OCI-LY3 (cell line): ENCODE data around the gene PLD5.
A peak's percentile ranks its signal among the peaks of the same experiment; 100 is the strongest.

Experiments
- H2AFZ ChIP-seq: fragments of 200-600, 300-600 bp; shearing (Covaris generic); 2 replicates; pipeline ENCODE4 v1.6.0; 2014; ENCODE audit warnings: antibody characterized with exemption, low read depth, low read length
- H3K27ac ChIP-seq: fragments of 200-600, 300-600 bp; sonication (generic); 2 replicates; pipeline ENCODE4 v1.5.1; 2014; ENCODE audit warnings: mild to moderate bottlenecking, low read length, moderate library complexity, mixed read lengths
- H3K27me3 ChIP-seq: fragments of 200-600, 300-600 bp; sonication (generic); 2 replicates; pipeline ENCODE4 v1.6.1; 2014; ENCODE audit warnings: low read depth, low read length, mixed read lengths
- H3K36me3 ChIP-seq: fragments of 200-600, 300-600 bp; sonication (generic); replicated peaks from 2 replicates; pipeline ENCODE3; 2014; ENCODE audit warnings: low read depth, low read length, mixed read lengths
- H3K4me1 ChIP-seq: fragments of 300-600, 200-600 bp; sonication (generic); 2 replicates; pipeline ENCODE4 v1.6.1; 2014; ENCODE audit warnings: low read length, mixed read lengths
- H3K4me2 ChIP-seq: fragments of 200-600, 300-600 bp; sonication (generic); 2 replicates; pipeline ENCODE4 v1.6.1; 2014; ENCODE audit warnings: low read length, mixed read lengths
- H3K4me3 ChIP-seq: fragments of 300-600, 200-600 bp; sonication (generic); 2 replicates; pipeline ENCODE4 v1.5.1; 2014; ENCODE audit warnings: antibody characterized with exemption, mild to moderate bottlenecking, low read length, moderate library complexity
- H3K79me2 ChIP-seq: fragments of 300-600, 200-600 bp; shearing (Covaris generic); 2 replicates; pipeline ENCODE4 v1.6.1; 2014; ENCODE audit warnings: mild to moderate bottlenecking, low read length, mixed read lengths
- H3K9ac ChIP-seq: fragments of 300-600, 200-600 bp; shearing (Covaris generic); 2 replicates; pipeline ENCODE4 v1.6.0; 2014; ENCODE audit warnings: mild to moderate bottlenecking, low read length, moderate library complexity
- H3K9me3 ChIP-seq: fragments of 200-600, 300-600 bp; shearing (Covaris generic); 2 replicates; pipeline ENCODE4 v1.6.1; 2014; ENCODE audit warnings: low read length, mixed read lengths; ENCODE audit not compliant: insufficient read depth
- H4K20me1 ChIP-seq: fragments of 200-600, 300-600 bp; sonication (generic); 2 replicates; pipeline ENCODE4 v1.6.1; 2016; ENCODE audit warnings: low read length, mixed read lengths; ENCODE audit not compliant: insufficient read depth
- EZH2phosphoT487 ChIP-seq: fragments of 200-600 bp; shearing (Covaris generic); IDR thresholded peaks from 2 replicates; pipeline ENCODE4 v1.6.1; 2018; ENCODE audit warnings: antibody characterized with exemption, mixed run types, low read depth
- TF ChIP-seq, protein P1 (sequence below): fragments of 200-600, 300-600 bp; sonication (generic); IDR thresholded peaks from 2 replicates; pipeline ENCODE4 v1.5.1; 2014; ENCODE audit warnings: antibody characterized with exemption, low read length, low read depth

Gene PLD5

GRCh38 chr1:242428399-242429190 lies 95.9 kb downstream of the PLD5 start:
- no peak for TF ChIP-seq EZH2phosphoT487
- TF ChIP-seq, protein P1, sequence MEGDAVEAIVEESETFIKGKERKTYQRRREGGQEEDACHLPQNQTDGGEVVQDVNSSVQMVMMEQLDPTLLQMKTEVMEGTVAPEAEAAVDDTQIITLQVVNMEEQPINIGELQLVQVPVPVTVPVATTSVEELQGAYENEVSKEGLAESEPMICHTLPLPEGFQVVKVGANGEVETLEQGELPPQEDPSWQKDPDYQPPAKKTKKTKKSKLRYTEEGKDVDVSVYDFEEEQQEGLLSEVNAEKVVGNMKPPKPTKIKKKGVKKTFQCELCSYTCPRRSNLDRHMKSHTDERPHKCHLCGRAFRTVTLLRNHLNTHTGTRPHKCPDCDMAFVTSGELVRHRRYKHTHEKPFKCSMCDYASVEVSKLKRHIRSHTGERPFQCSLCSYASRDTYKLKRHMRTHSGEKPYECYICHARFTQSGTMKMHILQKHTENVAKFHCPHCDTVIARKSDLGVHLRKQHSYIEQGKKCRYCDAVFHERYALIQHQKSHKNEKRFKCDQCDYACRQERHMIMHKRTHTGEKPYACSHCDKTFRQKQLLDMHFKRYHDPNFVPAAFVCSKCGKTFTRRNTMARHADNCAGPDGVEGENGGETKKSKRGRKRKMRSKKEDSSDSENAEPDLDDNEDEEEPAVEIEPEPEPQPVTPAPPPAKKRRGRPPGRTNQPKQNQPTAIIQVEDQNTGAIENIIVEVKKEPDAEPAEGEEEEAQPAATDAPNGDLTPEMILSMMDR: no peak
- H3K36me3 ChIP-seq: no peaks in the 10 kb centered on the region
- H4K20me1 ChIP-seq: no peaks in the 10 kb centered on the region
- peaks cover 3% of the 10 kb centered on the region; the same call in 1 of the 2 replicates for H3K27me3 ChIP-seq
- H3K79me2 ChIP-seq: no peaks in the 10 kb centered on the region
- H3K4me1 ChIP-seq: no peaks in the 10 kb centered on the region
- H3K9ac ChIP-seq: no peak overlapping the region
- no peak overlapping the region for H2AFZ ChIP-seq
- H3K9me3 ChIP-seq: no peaks in the 10 kb centered on the region
- H3K27ac ChIP-seq: no peak overlapping the region
- H3K4me2 ChIP-seq: no peak overlapping the region
- H3K4me3 ChIP-seq: no peak overlapping the region

DNA sequence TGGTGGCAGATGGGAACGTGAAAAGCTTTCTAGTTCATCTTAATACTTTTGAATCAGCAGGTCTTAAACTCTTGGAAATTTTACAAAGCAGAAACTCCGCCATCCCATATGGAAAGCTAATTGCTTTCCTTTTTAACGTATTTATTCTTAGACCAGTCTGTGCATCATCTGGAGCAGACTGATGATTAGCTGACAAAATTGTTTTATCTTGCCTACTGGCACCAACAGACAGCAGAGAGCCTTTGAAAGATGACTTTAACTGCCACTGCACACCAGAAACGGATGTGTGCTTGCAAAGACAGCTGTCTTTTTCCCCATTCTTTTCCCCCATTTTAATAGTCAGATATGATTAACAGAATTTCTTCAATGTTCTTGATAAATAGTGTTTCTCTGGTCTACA lies 97.0 kb downstream of the PLD5 start:
- no peak overlapping the region for H3K9ac ChIP-seq
- no peaks in the 10 kb centered on the region for H3K9me3 ChIP-seq
- H3K4me2 ChIP-seq: no peak overlapping the region
- H3K79me2 ChIP-seq: no peaks in the 10 kb centered on the region
- TF ChIP-seq, protein P1: no peak
- no peak for TF ChIP-seq EZH2phosphoT487
- no peaks in the 10 kb centered on the region for H3K4me1 ChIP-seq
- no peaks in the 10 kb centered on the region for H3K36me3 ChIP-seq
- no peak overlapping the region for H2AFZ ChIP-seq
- H4K20me1 ChIP-seq: no peaks in the 10 kb centered on the region
- H3K27me3 ChIP-seq: no peaks in the 10 kb centered on the region
- H3K27ac ChIP-seq: no peak overlapping the region
- H3K4me3 ChIP-seq: no peak overlapping the region

- Histone ChIP-seq H3K27ac (no peak overlapping the region), H3K79me2 (no peaks in the 10 kb centered on the region), H3K4me1 (no peaks in the 10 kb centered on the region), H2AFZ (no peak overlapping the region), H3K9ac (no peak overlapping the region), H4K20me1 (no peaks in the 10 kb centered on the region), H3K36me3 (no peaks in the 10 kb centered on the region), H3K9me3 (no peaks in the 10 kb centered on the region), H3K27me3 (no peaks in the 10 kb centered on the region), H3K4me2 (no peak overlapping the region), H3K4me3 (no peak overlapping the region)
- TF ChIP-seq, protein P1: 0 out of 2 replicates have a peak, but pooled peaks have one; percentile 10
- no peak for TF ChIP-seq EZH2phosphoT487
These were observed 98.1 kb downstream of the PLD5 start for GRCh38 chr1:242426271-242426905.

GRCh38 chr1:242425232-242425631 lies 99.3 kb downstream of the PLD5 start:
- Histone ChIP-seq H3K4me3 (no peak overlapping the region), H3K79me2 (no peaks in the 10 kb centered on the region), H3K27ac (no peak overlapping the region), H3K27me3 (no peaks in the 10 kb centered on the region), H3K4me1 (no peaks in the 10 kb centered on the region), H3K36me3 (no peaks in the 10 kb centered on the region), H3K4me2 (no peak overlapping the region), H3K9ac (no peak overlapping the region), H2AFZ (no peak overlapping the region), H3K9me3 (no peaks in the 10 kb centered on the region), H4K20me1 (no peaks in the 10 kb centered on the region)
- TF ChIP-seq EZH2phosphoT487: no peak
- TF ChIP-seq, protein P1: peak; percentile 31; the same call in 1 of the 2 replicates
